Heart left ventricle (tissue), 13 donors: ENCODE results near the gene RAB5IF.

Experiments
- CTCF ChIP-seq, 12 donors: fragments of 200-600 bp; sonication (generic) in 4 of 12; IDR thresholded peaks; one replicate each; pipeline versions ENCODE4 v1.5.0 to v1.8.0; 2018 to 2022; ENCODE audit warnings: antibody characterized with exemption in 12 of 12, mild to moderate bottlenecking in 5 of 12
- POLR2A ChIP-seq, 2 donors: fragments of 450-650 bp; IDR thresholded peaks; one replicate each; pipeline ENCODE4 v1.6.1; 2017; ENCODE audit warnings: antibody characterized with exemption in 2 of 2, mild to moderate bottlenecking in 2 of 2, moderate library complexity in 2 of 2
- donor health status: ischemic (EF 13 %, LVEDD 7.1; RV severe dilation, severe dysfunction).
- donor health status: DM: no; HTN: yes; CAD: no.
- donor health status: DM: no; HTN: no; CAD: no.
- donor health status: ischemic (EF 25% LVEDD 6.9; RV normal size, moderate dysfunction).
- donor health status: ischemic (EF 25% LVEDD 5.7; RV mildly dilated, moderate dysfunction).
- donor health status: ischemic (EF 35%, LVEDD 5.7; RV mildly dilated, moderate dysfunction).
- donor health status: nonischemic (EF 11% LVEDD 7.7; RV severe dilation, severe dysfunction).
- donor health status: DM: yes; HTN: yes; CAD: no.
- donor health status: PGD.
- donor health status: ischemic (EF 29% LVEDD 5.4; RV normal size, mild dysfunction).
- donor health status: nonischemic (EF 23%, LVEDD 6.1; RV moderate dilation, normal function).

- no peak for TF ChIP-seq POLR2A (IDR thresholded peaks at IDR 0.05)
- TF ChIP-seq CTCF (IDR thresholded peaks at IDR 0.05): no peak
Measured at GRCh38 chr20:36614781-36615557, 9.4 kb downstream of the RAB5IF start.
